BE2C (cell line): ENCODE measurements around the gene E2F4.

Source experiments
- DNase-seq: peaks from one replicate; pipeline ENCODE4 v3.0.0-alpha.2; 2020
- H3K27me3 ChIP-seq: fragments of 250-450 bp; sonication (Bioruptor Pico); 2 replicates; pipeline ENCODE4 v1.5.1; 2020; ENCODE audit warnings: mild to moderate bottlenecking
- H3K36me3 ChIP-seq: fragments of 250-450 bp; sonication (Bioruptor Pico); 2 replicates; pipeline ENCODE4 v1.5.1; 2020; ENCODE audit warnings: mild to moderate bottlenecking
- H3K4me1 ChIP-seq: fragments of 250-450 bp; sonication (Bioruptor Pico); 2 replicates; pipeline ENCODE4 v1.5.1; 2020
- H3K4me3 ChIP-seq: 2 replicates; pipeline ENCODE4 v1.5.1; 2011; ENCODE audit warnings: low read depth, low read length
- H3K9me3 ChIP-seq: fragments of 250-450 bp; sonication (Bioruptor Pico); 2 replicates; pipeline ENCODE4 v1.5.1; 2020
- CTCF ChIP-seq: IDR thresholded peaks from 2 replicates; pipeline ENCODE4 v1.5.1; 2012; ENCODE audit warnings: mild to moderate bottlenecking, low read depth, low read length

E2F4 gene

GRCh38 chr16:67223992-67224391 is 32.0 kb downstream of the E2F4 start:
- no peak for TF ChIP-seq CTCF
- H3K27me3 ChIP-seq: no peaks in the 10 kb centered on the region
- no peaks in the 10 kb centered on the region for H3K9me3 ChIP-seq

GRCh38 chr16:67226295-67226803 is 34.4 kb downstream of the E2F4 start:
- no peak for TF ChIP-seq CTCF
- no peak for DNase-seq
- Histone ChIP-seq H3K9me3 (no peaks in the 10 kb centered on the region), H3K4me3 (peak overlapping the region; percentile 99), H3K36me3 (peaks cover 34% of the 10 kb centered on the region), H3K27me3 (no peaks in the 10 kb centered on the region), H3K4me1 (no peaks in the 10 kb centered on the region; the same call in none of the 2 replicates)

More at GRCh38 chr16:67223992-67224391, 32.0 kb downstream of the E2F4 start:
- H3K4me1 ChIP-seq: no peaks in the 10 kb centered on the region; the same call in none of the 2 replicates
- no peak overlapping the region for H3K4me3 ChIP-seq
- peaks cover 10% of the 10 kb centered on the region for H3K36me3 ChIP-seq
- no peak for DNase-seq

- Histone ChIP-seq H3K4me1 (no peaks in the 10 kb centered on the region; the same call in none of the 2 replicates), H3K36me3 (peaks cover 39% of the 10 kb centered on the region), H3K27me3 (no peaks in the 10 kb centered on the region), H3K4me3 (peak within 1 kb of the TSS; percentile 99), H3K9me3 (no peaks in the 10 kb centered on the region)
- peak; percentile 99 for DNase-seq
- TF ChIP-seq CTCF: no peak
Observed at GRCh38 chr16:67226804-67227566, 35.0 kb downstream of the E2F4 start, which contains the start of gene TMEM208. TSS of gene TMEM208 (plus strand) at chr16:67227130. CDS start at chr16:67227219, 89 bp downstream.

- Histone ChIP-seq H3K4me1 (no peaks in the 10 kb centered on the region; the same call in none of the 2 replicates), H3K4me3 (peak overlapping the region; percentile 99), H3K36me3 (peaks cover 39% of the 10 kb centered on the region), H3K9me3 (no peaks in the 10 kb centered on the region), H3K27me3 (no peaks in the 10 kb centered on the region)
- DNase-seq: no peak
- no peak for TF ChIP-seq CTCF
Observed at GRCh38 chr16:67227567-67227921, 35.6 kb downstream of the E2F4 start.

- no peaks in the 10 kb centered on the region for H3K9me3 ChIP-seq
- H3K36me3 ChIP-seq: peaks cover 39% of the 10 kb centered on the region
- H3K4me3 ChIP-seq: peak overlapping the region; percentile 99
- TF ChIP-seq CTCF: no peak
- H3K27me3 ChIP-seq: no peaks in the 10 kb centered on the region
- DNase-seq: no peak
- no peaks in the 10 kb centered on the region; the same call in none of the 2 replicates for H3K4me1 ChIP-seq
Observed at GRCh38 chr16:67228034-67228785, 36.3 kb downstream of the E2F4 start.
